Hepatocyte (in vitro differentiated cells): ENCODE data around the gene MAN1B1. TPM values are rescaled to one million over a fixed set of nuclear protein-coding genes. Genes with fewer than 3 reads are reported as not detected.

Source experiments
- DNase-seq: peaks from one replicate; pipeline ENCODE4 v3.0.0-alpha.2; 2016; ENCODE audit warnings: low spot score
- H2AFZ ChIP-seq: fragments of 200-600 bp; sonication (generic); 2 replicates; pipeline ENCODE4 v1.6.0; 2016; ENCODE audit warnings: antibody characterized with exemption, mild to moderate bottlenecking
- H3K27ac ChIP-seq: fragments of 200-600 bp; sonication (generic); 2 replicates; pipeline ENCODE4 v1.5.1; 2016; ENCODE audit warnings: mild to moderate bottlenecking
- H3K27me3 ChIP-seq: fragments of 200-600 bp; sonication (generic); 2 replicates; pipeline ENCODE4 v1.6.1; 2016
- H3K36me3 ChIP-seq: fragments of 200-600 bp; sonication (generic); replicated peaks from 2 replicates; pipeline ENCODE4 v1.5.1; 2016; ENCODE audit warnings: low read depth; ENCODE audit not compliant: insufficient read depth
- H3K4me1 ChIP-seq: fragments of 200-600 bp; sonication (generic); 2 replicates; pipeline ENCODE4 v1.5.1; 2016; ENCODE audit warnings: mild to moderate bottlenecking, moderate library complexity; ENCODE audit not compliant: insufficient read depth
- H3K4me2 ChIP-seq: fragments of 200-600 bp; sonication (generic); 2 replicates; pipeline ENCODE4 v1.6.0; 2016
- H3K4me3 ChIP-seq: fragments of 200-600 bp; sonication (generic); 2 replicates; pipeline ENCODE4 v1.5.1; 2016; ENCODE audit warnings: mild to moderate bottlenecking
- H3K79me2 ChIP-seq: fragments of 200-600 bp; sonication (generic); 2 replicates; pipeline ENCODE4 v1.6.0; 2017; ENCODE audit warnings: mild to moderate bottlenecking
- H3K9me2 ChIP-seq: fragments of 200-600 bp; sonication (generic); replicated peaks from 2 replicates; pipeline ENCODE4 v1.6.0; 2017; ENCODE audit warnings: mild to moderate bottlenecking; ENCODE audit not compliant: insufficient read depth
- H3K9me3 ChIP-seq: fragments of 200-600 bp; sonication (generic); 2 replicates; pipeline ENCODE4 v1.5.1; 2016; ENCODE audit warnings: low read depth, mild to moderate bottlenecking
- H4K20me1 ChIP-seq: fragments of 200-600 bp; sonication (generic); 2 replicates; pipeline ENCODE4 v1.6.0; 2016; ENCODE audit warnings: mild to moderate bottlenecking; ENCODE audit not compliant: insufficient read depth, poor library complexity, severe bottlenecking
- EZH2 ChIP-seq: fragments of 200-600 bp; sonication (generic); IDR thresholded peaks from 2 replicates; pipeline ENCODE4 v1.6.1; 2016; ENCODE audit warnings: antibody characterized with exemption, mild to moderate bottlenecking, borderline replicate concordance
- EZH2phosphoT487 ChIP-seq: fragments of 200-600 bp; sonication (generic); IDR thresholded peaks from one replicate; pipeline ENCODE4 v1.6.1; 2018; ENCODE audit warnings: antibody characterized with exemption, mild to moderate bottlenecking, low read depth, moderate library complexity; ENCODE audit not compliant: unreplicated experiment, severe bottlenecking
- WGBS: methylation state at CpG from one replicate; pipeline ENCODE4 v1.1.6; 2016; ENCODE audit warnings: low lambda C conversion rate; ENCODE audit errors: missing lambda C conversion rate; 5-methylcytosine and 5-hydroxymethylcytosine counted together
- polyA plus RNA-seq: library from polyadenylated mRNA; unstranded; fragments of >200 nt; fragmentation: Nextera tagmentation; extraction: Ambion mirVana; gene quantifications from 2 replicates; pipeline ENCODE4 v1.2.1, GENCODE V29; 2016
- total RNA-seq: library from RNA; depleted of rRNA; stranded (reverse); fragments of >200 nt; gene quantifications from 2 replicates; pipeline ENCODE4 v1.2.3, GENCODE V29; 2014
- TF ChIP-seq, protein P1 (sequence below): fragments of 200-600 bp; sonication (generic); IDR thresholded peaks from 2 replicates; pipeline ENCODE4 v1.5.1; 2016; ENCODE audit warnings: antibody characterized with exemption, mild to moderate bottlenecking; ENCODE audit not compliant: poor library complexity

Gene MAN1B1
- total and polyA plus RNA-seq, 2 experiments from 2014 or later = 60.8 to 94.2 TPM

DNA sequence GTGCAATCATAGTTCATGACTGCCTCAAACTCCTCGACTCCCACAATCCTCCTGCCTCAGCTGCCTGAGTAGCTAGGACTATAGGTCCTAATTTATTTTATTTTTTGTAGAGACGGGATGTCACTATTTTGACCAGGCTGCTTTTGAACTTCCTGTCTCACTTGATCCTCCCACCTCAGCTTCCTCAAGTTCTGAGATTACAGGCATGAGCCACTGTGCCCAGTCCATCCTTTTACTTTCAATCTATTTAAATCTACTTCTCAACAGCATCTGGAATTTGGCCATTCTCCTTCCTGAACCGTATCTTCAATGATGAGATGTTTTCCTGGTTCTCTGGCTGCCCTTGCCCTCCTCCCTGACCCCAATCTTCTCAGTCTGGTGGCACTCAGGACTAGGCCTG lies 40.0 kb downstream of the MAN1B1 start:
- H3K36me3 ChIP-seq = no peaks in the 10 kb centered on the region
- no peak overlapping the region for H3K4me3 ChIP-seq
- peak overlapping the region; percentile 73 for H3K27ac ChIP-seq
- H3K9me3 ChIP-seq = no peaks in the 10 kb centered on the region
- no peaks in the 10 kb centered on the region for H4K20me1 ChIP-seq
- whole genome bisulfite sequencing = 85% methylated on average over 3 of the region's 3 CpGs
- H3K79me2 ChIP-seq = peaks cover 51% of the 10 kb centered on the region
- TF ChIP-seq EZH2 (no peak), EZH2phosphoT487 (no peak)
- TF ChIP-seq, protein P1, sequence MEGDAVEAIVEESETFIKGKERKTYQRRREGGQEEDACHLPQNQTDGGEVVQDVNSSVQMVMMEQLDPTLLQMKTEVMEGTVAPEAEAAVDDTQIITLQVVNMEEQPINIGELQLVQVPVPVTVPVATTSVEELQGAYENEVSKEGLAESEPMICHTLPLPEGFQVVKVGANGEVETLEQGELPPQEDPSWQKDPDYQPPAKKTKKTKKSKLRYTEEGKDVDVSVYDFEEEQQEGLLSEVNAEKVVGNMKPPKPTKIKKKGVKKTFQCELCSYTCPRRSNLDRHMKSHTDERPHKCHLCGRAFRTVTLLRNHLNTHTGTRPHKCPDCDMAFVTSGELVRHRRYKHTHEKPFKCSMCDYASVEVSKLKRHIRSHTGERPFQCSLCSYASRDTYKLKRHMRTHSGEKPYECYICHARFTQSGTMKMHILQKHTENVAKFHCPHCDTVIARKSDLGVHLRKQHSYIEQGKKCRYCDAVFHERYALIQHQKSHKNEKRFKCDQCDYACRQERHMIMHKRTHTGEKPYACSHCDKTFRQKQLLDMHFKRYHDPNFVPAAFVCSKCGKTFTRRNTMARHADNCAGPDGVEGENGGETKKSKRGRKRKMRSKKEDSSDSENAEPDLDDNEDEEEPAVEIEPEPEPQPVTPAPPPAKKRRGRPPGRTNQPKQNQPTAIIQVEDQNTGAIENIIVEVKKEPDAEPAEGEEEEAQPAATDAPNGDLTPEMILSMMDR = no peak
- H3K9me2 ChIP-seq = no peaks in the 10 kb centered on the region
- H2AFZ ChIP-seq = no peak overlapping the region
- H3K4me1 ChIP-seq = peaks cover 18% of the 10 kb centered on the region
- no peaks in the 10 kb centered on the region for H3K27me3 ChIP-seq
- no peak for DNase-seq
- H3K4me2 ChIP-seq = peak overlapping the region; percentile 94

- TF ChIP-seq, protein P1 = no peak
- TF ChIP-seq EZH2 = no peak
- no peak for TF ChIP-seq EZH2phosphoT487
- Histone ChIP-seq H3K27ac (peak overlapping the region; percentile 73), H4K20me1 (no peaks in the 10 kb centered on the region), H3K9me3 (no peaks in the 10 kb centered on the region), H3K27me3 (no peaks in the 10 kb centered on the region), H2AFZ (no peak overlapping the region), H3K4me3 (no peak overlapping the region), H3K36me3 (no peaks in the 10 kb centered on the region), H3K9me2 (no peaks in the 10 kb centered on the region), H3K79me2 (peaks cover 51% of the 10 kb centered on the region), H3K4me2 (peak overlapping the region; percentile 94), H3K4me1 (peaks cover 18% of the 10 kb centered on the region)
- 63% methylated on average over 24 of the region's 24 CpGs for WGBS
- peak; percentile 49 for DNase-seq
Measured at GRCh38 chr9:137127301-137128157, 40.7 kb downstream of the MAN1B1 start.

DNA sequence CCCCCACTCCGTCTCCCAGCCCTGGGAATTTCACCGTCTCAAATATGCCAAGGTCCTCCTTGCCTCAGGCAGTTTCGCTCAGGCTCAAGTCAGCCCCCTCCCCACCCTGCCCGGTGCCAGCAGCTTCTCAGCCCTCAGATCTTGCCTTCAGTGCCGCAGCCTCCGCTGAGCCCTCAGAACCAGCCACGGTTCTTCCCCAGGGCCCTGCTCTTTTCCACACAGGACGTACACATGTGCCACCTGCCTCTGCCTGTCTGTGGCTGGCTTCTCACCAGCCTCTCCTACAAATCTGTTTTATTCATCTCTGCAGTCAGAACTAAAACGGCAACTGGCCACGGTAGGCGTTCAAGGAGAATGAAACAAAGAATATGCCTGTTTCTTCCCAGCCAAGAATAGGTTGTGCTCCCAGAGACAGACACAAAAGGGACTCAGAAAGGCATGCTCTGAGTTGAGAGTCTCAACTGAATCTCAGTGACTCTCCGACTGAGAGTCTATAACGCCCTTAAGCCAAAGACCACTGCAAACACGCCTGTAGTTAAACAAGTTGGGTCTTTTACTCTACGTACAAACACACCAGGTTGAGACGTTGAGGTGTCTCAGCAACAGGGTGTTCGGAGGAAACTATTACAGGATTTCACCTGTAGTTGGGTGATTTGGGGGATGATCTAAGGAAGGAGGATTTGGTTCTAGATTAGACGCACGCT lies 41.5 kb downstream of the MAN1B1 start:
- Histone ChIP-seq H3K36me3 (no peaks in the 10 kb centered on the region), H4K20me1 (no peaks in the 10 kb centered on the region), H3K27ac (peak overlapping the region; percentile 71), H2AFZ (no peak overlapping the region), H3K4me3 (peak overlapping the region; percentile 62), H3K4me1 (peaks cover 18% of the 10 kb centered on the region), H3K4me2 (peak overlapping the region; percentile 94), H3K9me3 (no peaks in the 10 kb centered on the region), H3K79me2 (peaks cover 50% of the 10 kb centered on the region), H3K9me2 (no peaks in the 10 kb centered on the region), H3K27me3 (no peaks in the 10 kb centered on the region)
- 65% methylated on average over 19 of the region's 19 CpGs for WGBS
- TF ChIP-seq, protein P1 = no peak
- TF ChIP-seq EZH2 (no peak), EZH2phosphoT487 (no peak)
- DNase-seq = no peak
